HS-5 (cell line): ENCODE measurements around the gene ADAP1.
"Not testable (repeated sequence)": the region's sequence is repeated elsewhere in the genome, so short reads cannot be mapped to it uniquely, and the experiment has no call there.

Source experiments
- DNase-seq: peaks from one replicate; pipeline ENCODE4 v3.0.0-alpha.2; 2012; ENCODE audit warnings: low read depth

Gene ADAP1, protein sequence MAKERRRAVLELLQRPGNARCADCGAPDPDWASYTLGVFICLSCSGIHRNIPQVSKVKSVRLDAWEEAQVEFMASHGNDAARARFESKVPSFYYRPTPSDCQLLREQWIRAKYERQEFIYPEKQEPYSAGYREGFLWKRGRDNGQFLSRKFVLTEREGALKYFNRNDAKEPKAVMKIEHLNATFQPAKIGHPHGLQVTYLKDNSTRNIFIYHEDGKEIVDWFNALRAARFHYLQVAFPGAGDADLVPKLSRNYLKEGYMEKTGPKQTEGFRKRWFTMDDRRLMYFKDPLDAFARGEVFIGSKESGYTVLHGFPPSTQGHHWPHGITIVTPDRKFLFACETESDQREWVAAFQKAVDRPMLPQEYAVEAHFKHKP

GRCh38 chr7:954330-955238 lies at the start of gene ADAP1:
Gene ADAP1 (minus strand): TSS chr7:954680. CDS start chr7:954477, 203 bp downstream.
- no peak for DNase-seq

GRCh38 chr7:1002445-1002844 lies 48.0 kb upstream of the ADAP1 start:
- not testable (repeated sequence) for DNase-seq

DNA sequence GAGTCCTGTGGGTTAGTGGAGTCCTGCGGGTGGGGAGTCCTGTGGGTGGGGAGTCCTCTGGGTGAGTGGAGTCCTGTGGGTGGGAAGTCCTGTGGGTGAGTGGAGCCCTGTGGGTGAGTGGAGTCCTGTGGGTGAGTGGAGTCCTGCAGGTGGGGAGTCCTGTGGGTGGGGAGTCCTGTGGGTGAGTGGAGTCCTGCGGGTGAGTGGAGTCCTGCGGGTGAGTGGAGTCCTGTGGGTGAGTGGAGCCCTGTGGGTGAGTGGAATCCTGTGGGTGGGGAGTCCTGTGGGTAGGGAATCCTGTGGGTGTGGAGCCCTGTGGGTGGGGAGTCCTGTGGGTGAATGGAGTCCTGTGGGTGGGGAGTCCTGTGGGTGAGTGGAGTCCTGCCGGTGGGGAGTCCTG lies 47.5 kb upstream of the ADAP1 start:
- DNase-seq = not testable (repeated sequence)

DNA sequence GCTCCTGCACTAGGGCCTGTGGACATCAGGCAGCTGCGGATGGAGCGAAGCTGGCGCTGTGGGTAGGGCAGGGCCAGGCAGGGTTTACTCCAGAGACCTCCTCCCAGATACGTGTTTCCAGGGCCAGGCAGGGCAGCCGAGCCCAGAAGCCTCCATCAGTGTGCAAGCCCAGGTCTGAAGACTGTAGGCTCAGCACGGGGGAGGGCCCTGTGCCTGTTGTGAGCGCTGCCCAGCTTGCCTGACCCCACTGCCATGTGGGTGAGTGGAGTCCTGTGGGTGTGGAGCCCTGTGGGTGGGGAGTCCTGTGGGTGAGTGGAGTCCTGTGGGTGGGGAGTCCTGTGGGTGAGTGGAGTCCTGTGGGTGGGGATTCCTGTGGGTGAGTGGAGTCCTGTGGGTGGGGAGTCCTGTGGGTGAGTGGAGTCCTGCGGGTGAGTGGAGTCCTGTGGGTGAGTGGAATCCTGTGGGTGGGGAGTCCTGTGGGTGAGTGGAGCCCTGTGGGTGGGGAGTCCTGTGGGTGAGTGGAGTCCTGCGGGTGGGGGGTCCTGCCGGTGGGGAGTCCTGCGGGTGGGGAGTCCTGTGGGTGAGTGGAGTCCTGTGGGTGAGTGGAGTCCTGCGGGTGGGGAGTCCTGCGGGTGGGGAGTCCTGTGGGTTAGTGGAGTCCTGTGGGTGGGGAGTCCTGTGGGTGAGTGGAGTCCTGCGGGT lies 46.7 kb upstream of the ADAP1 start:
- DNase-seq = not testable (repeated sequence)

GRCh38 chr7:999941-1000935 lies 45.8 kb upstream of the ADAP1 start:
- DNase-seq = no peak

DNA sequence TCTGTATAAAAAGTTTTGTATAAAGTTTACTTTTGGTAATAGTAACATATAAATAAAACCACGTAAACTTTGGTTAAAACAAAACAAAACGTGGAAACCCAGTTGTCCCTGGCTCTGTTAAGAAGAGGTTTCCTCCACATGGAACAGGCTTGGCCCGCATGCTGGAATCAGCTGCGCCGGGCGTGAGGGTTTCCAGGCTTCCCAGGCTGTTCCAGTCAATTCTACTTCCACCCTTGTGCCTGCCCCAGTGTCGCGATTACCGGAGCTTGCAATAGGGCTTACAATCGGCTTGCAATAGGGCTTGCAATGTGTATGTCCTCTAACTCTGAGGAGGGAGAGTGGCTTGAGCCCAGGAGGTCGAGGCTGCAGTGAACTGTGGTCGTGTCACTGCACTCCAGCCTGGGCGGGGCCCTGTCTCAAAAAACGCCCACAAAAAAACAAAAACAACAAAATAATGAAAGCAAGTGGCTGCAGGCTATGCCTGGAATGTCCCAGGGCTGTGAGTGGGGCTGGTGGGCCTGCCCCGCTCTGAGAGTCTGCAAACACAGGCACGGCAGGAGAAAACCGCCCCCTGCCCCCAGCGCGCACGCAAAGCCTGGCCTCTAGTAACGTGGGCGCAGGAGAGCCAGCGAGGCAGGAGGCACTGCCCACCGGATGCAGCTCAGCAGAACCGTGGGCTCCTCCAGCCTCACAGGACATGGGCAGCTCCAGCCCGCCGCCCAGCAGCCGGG lies 44.8 kb upstream of the ADAP1 start:
- no peak for DNase-seq

DNA sequence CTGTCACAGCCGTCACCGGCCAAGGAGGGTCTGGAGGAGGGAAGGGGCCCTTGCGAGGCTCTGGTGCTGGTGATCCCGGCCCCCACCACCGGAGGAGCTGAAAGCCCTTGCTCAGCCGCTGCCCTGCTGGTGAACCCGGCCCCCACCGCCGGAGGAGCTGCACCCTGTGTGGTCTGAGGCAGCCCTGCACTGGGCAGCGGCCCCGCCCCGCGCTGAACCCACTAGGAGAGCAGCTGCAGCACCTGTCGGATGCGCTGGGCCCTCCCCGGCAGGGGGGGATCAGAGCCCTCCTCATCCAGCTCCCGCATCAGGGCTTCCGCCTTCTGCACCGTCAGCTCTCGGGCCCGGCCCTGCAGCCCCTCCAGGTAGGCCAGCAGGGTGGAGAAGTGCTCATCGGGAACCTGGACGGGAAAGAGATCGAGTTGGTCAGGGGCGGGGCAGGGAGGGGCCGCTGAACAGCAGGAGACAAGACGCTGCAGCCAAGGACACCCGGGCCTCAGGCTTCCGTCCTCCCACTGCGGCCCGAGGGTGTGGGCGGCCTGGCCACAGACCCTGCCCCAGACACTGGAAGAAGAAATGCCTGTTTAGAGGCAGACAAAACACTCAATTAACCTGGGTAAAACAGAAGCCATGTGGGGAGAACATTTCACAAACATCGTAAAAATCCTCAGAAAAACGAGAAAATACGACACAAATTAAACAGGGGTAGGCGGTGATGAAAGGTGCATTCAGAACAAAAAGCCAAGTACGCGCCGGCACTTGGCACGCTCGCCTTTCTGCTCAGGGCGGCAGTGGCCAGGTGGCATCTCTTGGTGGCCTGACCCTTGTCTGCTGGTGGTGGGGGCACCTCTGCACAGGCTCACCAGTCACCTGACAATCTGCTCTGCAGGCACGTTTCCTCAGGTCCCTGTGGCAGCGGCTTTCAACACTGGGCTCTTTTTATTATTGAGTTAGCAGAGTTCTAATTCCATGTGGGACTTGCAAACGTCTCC lies 43.2 kb upstream of the ADAP1 start:
- no peak for DNase-seq

GRCh38 chr7:996079-996872 lies 41.8 kb upstream of the ADAP1 start:
- no peak for DNase-seq

GRCh38 chr7:995571-995970 lies 41.1 kb upstream of the ADAP1 start:
- no peak for DNase-seq

- no peak for DNase-seq
These were observed 40.3 kb upstream of the ADAP1 start for GRCh38 chr7:994592-995308.

DNA sequence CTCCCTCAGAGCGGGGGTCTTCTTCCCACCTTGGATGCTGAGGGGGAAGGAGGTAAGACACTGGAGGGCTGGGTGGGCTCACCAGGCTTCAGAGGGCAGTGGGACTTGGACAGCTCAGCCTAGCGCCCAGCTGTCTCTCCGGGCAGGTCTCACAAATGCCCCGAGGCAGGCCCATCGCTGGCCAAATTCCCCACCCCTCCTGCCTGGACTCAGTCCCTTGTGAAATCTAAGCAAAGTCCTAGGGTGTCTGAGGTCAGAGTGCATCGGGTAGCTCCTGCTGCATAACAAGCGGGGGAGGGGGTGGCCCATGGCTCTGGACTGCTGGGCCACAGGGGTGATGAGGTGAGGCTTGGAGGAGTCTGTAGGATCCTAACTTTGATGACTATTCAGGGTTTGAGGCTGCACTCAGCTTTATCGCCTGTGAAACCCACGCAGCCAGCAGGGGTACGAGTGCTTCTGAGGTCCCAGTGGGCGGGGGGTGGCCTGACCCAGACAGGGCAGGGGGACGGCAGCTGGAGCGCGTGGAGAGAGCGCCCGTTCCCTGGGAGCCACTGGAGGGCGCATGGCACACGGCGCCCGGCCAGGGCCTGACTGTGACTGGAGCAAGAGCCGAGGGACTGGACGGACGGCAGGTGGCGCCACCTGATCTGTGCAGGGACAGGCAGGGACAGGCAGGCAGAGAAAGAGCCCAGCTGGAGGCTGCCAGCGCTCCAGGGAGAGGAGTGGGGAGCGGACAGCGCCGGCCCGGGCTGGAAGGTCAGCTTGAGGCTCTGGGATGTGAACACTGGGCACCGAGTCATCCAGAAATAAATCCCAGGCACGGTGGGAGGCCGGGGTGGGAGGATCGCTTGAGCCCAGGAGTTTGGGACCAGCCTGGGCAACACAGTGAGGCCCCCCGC lies 38.5 kb upstream of the ADAP1 start:
- peak; percentile 55 for DNase-seq

GRCh38 chr7:991729-992656 lies 37.5 kb upstream of the ADAP1 start:
- DNase-seq = no peak

DNA sequence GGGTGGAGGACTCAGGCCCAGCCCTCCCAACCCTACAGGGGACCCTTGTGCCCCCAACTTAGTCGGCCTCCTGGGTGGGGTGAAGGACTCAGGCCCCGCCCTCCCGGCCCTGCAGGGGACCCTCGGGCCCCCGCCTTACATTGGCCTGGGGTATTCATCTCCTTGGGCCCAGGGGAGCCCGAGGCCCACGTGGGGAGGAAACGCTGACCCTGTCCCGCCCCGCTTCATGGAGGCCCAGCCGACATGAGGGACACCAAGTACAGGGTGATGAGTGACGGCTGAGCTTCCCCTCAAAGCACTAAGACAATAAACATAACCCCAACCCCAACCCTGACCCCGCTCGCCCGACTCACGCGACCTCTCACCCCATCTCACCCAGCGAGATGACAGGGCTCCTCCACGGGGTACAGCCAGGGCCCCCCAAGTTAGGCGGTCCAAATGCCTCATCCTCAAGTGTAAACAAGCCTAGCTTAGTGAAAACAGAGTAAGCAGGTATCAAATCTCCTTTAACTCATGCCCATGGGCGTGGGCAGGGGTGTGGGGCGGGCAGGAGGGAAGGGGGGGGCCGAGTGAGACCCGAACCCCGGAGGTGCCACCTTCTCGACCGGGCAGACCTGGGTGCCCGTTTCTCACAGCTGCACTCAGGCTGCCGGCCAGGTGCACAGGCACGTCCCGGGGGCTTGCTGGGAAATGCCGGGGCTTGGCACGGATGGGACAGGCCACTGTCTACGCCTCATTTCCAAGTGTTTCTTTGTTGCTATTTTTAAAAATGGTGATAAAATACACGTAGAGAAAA lies 36.7 kb upstream of the ADAP1 start:
- DNase-seq = no peak

- DNase-seq = no peak
These were observed 36.0 kb upstream of the ADAP1 start for GRCh38 chr7:990352-990932.
